ENCODE data around the gene KRTAP2-2.
"Not testable (repeated sequence)": the region's sequence is repeated elsewhere in the genome, so short reads cannot be mapped to it uniquely, and the experiment has no call there.

GRCh38 chr17:41055130-41055529 lies at the start of gene KRTAP2-2:
- TF ChIP-seq, protein P1, sequence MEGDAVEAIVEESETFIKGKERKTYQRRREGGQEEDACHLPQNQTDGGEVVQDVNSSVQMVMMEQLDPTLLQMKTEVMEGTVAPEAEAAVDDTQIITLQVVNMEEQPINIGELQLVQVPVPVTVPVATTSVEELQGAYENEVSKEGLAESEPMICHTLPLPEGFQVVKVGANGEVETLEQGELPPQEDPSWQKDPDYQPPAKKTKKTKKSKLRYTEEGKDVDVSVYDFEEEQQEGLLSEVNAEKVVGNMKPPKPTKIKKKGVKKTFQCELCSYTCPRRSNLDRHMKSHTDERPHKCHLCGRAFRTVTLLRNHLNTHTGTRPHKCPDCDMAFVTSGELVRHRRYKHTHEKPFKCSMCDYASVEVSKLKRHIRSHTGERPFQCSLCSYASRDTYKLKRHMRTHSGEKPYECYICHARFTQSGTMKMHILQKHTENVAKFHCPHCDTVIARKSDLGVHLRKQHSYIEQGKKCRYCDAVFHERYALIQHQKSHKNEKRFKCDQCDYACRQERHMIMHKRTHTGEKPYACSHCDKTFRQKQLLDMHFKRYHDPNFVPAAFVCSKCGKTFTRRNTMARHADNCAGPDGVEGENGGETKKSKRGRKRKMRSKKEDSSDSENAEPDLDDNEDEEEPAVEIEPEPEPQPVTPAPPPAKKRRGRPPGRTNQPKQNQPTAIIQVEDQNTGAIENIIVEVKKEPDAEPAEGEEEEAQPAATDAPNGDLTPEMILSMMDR (IDR thresholded peaks at IDR 0.05; ENCODE audit: insufficient read depth, low read length, poor library complexity, severe bottlenecking): not testable (repeated sequence)
- not testable (repeated sequence) for TF ChIP-seq EZH2phosphoT487 (conservative IDR thresholded peaks at IDR 0.05; ENCODE audit: low read length)
